HepG2 (cell line): ENCODE data around the gene KANK4. TPM values are rescaled to one million over a fixed set of nuclear protein-coding genes. Genes with fewer than 3 reads are reported as not detected.

Source experiments
- ARNTL ChIP-seq: sonication (generic); formaldehyde crosslinking; IDR thresholded peaks from 2 replicates; pipeline ENCODE4 v1.4.0; 2020; ENCODE audit warnings: mild to moderate bottlenecking, missing genetic modification reagents
- ASH2L ChIP-seq: fragments of 300-600, 200-600 bp; sonication (generic); IDR thresholded peaks from 2 replicates; pipeline ENCODE4 v1.7.0; 2017; ENCODE audit warnings: low read depth, mild to moderate bottlenecking, moderate library complexity, mixed read lengths, low read length; ENCODE audit not compliant: insufficient read length
- CREM ChIP-seq, 2 experiments: sonication (generic) in 1 of 2; formaldehyde crosslinking in 1 of 2; IDR thresholded peaks; 2 replicates each; pipeline versions ENCODE4 v1.4.0 to v1.6.1; 2016 to 2020; ENCODE audit warnings: antibody characterized with exemption in 1 of 2, mild to moderate bottlenecking in 1 of 2, missing genetic modification reagents in 1 of 2
- E2F5 ChIP-seq: sonication (generic); formaldehyde crosslinking; conservative IDR thresholded peaks from 2 replicates; pipeline ENCODE4 v1.4.0; 2020; ENCODE audit warnings: missing genetic modification reagents
- EP300 ChIP-seq, 3 experiments: sonication (generic) in 1 of 3; formaldehyde crosslinking in 1 of 3; IDR thresholded peaks; 2 replicates each; pipeline versions ENCODE4 v1.5.1 to v1.6.1; 2011 to 2020; ENCODE audit warnings: low read depth in 2 of 3, low read length in 2 of 3, borderline replicate concordance in 1 of 3, improper control_type of control experiment in 1 of 3, mild to moderate bottlenecking in 1 of 3, missing genetic modification reagents in 1 of 3, moderate library complexity in 1 of 3
- FOSL2 ChIP-seq: sonication (generic); formaldehyde crosslinking; IDR thresholded peaks from 2 replicates; pipeline ENCODE4 v1.4.0; 2020; ENCODE audit warnings: missing genetic modification reagents
- HHEX ChIP-seq: IDR thresholded peaks from 2 replicates; pipeline ENCODE4 v1.6.1; 2016; ENCODE audit warnings: control low read depth
- KMT2B ChIP-seq: IDR thresholded peaks from 2 replicates; pipeline ENCODE4 v1.6.1; 2016; ENCODE audit warnings: missing genetic modification reagents, missing compliant biosample characterization
- NCOA2 ChIP-seq: sonication (generic); formaldehyde crosslinking; IDR thresholded peaks from 2 replicates; pipeline ENCODE4 v1.8.0; 2022; ENCODE audit warnings: inconsistent platforms
- PRDM15 ChIP-seq: sonication (generic); formaldehyde crosslinking; IDR thresholded peaks from 2 replicates; pipeline ENCODE4 v1.4.0; 2020; ENCODE audit warnings: missing genetic modification reagents
- RBM39 ChIP-seq: fragments of 200-400 bp; formaldehyde crosslinking; IDR thresholded peaks from one replicate; pipeline ENCODE4 v1.6.1; 2018; ENCODE audit warnings: antibody characterized with exemption, mild to moderate bottlenecking, low read depth, low read length; ENCODE audit not compliant: poor library complexity, severe bottlenecking
- TSC22D2 ChIP-seq: sonication (generic); formaldehyde crosslinking; IDR thresholded peaks from 2 replicates; pipeline ENCODE4 v1.5.1; 2020; ENCODE audit warnings: missing genetic modification reagents, mild to moderate bottlenecking, borderline replicate concordance
- ZMYM3 ChIP-seq: sonication (generic); formaldehyde crosslinking; IDR thresholded peaks from 2 replicates; pipeline ENCODE4 v1.5.1; 2020; ENCODE audit warnings: mild to moderate bottlenecking, missing genetic modification reagents
- ZNF30 ChIP-seq: sonication (generic); formaldehyde crosslinking; IDR thresholded peaks from 2 replicates; pipeline ENCODE4 v1.5.0; 2020; ENCODE audit warnings: mild to moderate bottlenecking, missing genetic modification reagents
- ZNF558 ChIP-seq: sonication (generic); formaldehyde crosslinking; IDR thresholded peaks from 2 replicates; pipeline ENCODE4 v1.9.0; 2022; ENCODE audit warnings: mild to moderate bottlenecking, missing genetic modification reagents, borderline replicate concordance
- ZNF605 ChIP-seq: sonication (generic); formaldehyde crosslinking; IDR thresholded peaks from 2 replicates; pipeline ENCODE4 v1.8.0; 2022; ENCODE audit warnings: mild to moderate bottlenecking, missing genetic modification reagents
- polyA plus RNA-seq, 8 experiments: library from polyadenylated mRNA; depleted of rRNA in 3 of 8; stranded (reverse) in 7 of 8; unstranded in 1 of 8; fragments of >200 nt; fragmentation: Illumina TruSeq in 4 of 8; extraction: Trizol in 4 of 8; gene quantifications; 2 replicates each; pipeline versions ENCODE4 v1.2.1 to v1.2.3, GENCODE V29; 2011 to 2016; ENCODE audit warnings: low read depth in 4 of 8, missing spikeins in 1 of 8, mixed read lengths in 1 of 8; ENCODE audit not compliant: insufficient read depth in 1 of 8
- total RNA-seq, 5 experiments: library from RNA; depleted of rRNA; stranded (reverse); fragments of >200 nt; fragmentation: Illumina TruSeq; extraction: Trizol; gene quantifications; 2 replicates each; pipeline ENCODE4 v1.2.3, GENCODE V29; 2016; ENCODE audit warnings: low read depth in 1 of 5
- TF ChIP-seq, protein P1 (sequence below): sonication (generic); formaldehyde crosslinking; IDR thresholded peaks from 2 replicates; pipeline ENCODE4 v1.4.0; 2020; ENCODE audit warnings: missing genetic modification reagents, borderline replicate concordance

Gene KANK4
- total and polyA plus RNA-seq, 2 of the 13 experiments (the other 11 are each of a cell fraction or from before 2014, with no cell fraction given) = 16.1 to 25.7 TPM

DNA sequence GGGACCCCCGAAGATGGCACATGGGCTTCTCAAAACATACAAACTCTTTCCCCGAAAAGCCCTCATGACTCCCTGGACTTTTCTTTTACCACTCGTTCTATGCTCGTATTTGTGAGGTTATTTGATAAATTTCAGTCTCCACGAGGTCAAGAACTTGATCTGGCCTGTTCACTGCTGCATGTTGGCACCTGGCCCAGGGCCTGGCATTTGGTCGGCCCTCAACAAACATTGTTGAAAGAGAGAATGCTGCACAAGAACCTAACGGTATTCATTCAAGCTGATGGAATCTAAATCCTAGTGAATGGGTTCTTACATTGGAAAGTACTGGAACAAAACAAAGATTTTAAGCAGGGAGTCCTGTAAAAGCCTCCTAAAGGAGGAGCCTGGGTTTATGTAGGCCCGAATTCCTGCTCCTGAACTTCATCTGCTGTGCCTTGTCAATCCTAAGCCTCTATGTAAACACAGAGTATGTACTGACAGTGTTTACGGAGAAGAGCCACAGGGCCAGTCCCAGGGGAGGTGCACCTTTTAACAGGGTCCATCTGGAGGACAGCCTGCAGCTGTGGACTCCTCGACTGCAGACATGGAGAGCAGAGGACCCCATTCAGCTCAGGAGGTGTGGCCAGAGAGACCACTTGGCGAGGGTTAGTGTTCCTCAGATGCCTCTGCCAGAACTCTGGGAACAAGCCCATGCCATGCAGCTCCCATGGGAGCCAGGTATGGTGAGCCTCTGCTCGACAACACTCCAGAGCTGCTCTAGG is 77.7 kb downstream of the KANK4 start (continued):
- no peak for TF ChIP-seq PRDM15 (CRISPR knock-in tag)
- 0 out of 2 replicates have a peak, but pooled peaks have one; percentile 31 for TF ChIP-seq FOSL2 (CRISPR knock-in tag)
- TF ChIP-seq ZNF605 (CRISPR knock-in tag) = peak; percentile 70; the same call in 1 of the 2 replicates
- TF ChIP-seq ZNF30 (CRISPR knock-in tag) = no peak
- TF ChIP-seq ASH2L = peak; percentile 73
- no peak for TF ChIP-seq KMT2B (CRISPR knock-in tag)
- TF ChIP-seq RBM39 = no peak
- TF ChIP-seq CREM (IDR thresholded peaks at IDR 0.05) = peak; percentile 61; the same call in 1 of the 2 replicates
- no peak for TF ChIP-seq CREM (CRISPR knock-in tag; IDR thresholded peaks at IDR 0.05)
- TF ChIP-seq NCOA2 = peak; percentile 82
- no peak for TF ChIP-seq TSC22D2 (CRISPR knock-in tag)
- TF ChIP-seq EP300 (IDR thresholded peaks at IDR 0.05; ENCODE audit: low read depth in 2 of 2, low read length in 2 of 2) = peak in 1 of 2 experiments; percentile 71; a peak in 2 of 4 replicates
- no peak; the same call in 1 of the 2 replicates for TF ChIP-seq EP300 (CRISPR knock-in tag; IDR thresholded peaks at IDR 0.05; ENCODE audit: borderline replicate concordance)
- TF ChIP-seq, protein P1, sequence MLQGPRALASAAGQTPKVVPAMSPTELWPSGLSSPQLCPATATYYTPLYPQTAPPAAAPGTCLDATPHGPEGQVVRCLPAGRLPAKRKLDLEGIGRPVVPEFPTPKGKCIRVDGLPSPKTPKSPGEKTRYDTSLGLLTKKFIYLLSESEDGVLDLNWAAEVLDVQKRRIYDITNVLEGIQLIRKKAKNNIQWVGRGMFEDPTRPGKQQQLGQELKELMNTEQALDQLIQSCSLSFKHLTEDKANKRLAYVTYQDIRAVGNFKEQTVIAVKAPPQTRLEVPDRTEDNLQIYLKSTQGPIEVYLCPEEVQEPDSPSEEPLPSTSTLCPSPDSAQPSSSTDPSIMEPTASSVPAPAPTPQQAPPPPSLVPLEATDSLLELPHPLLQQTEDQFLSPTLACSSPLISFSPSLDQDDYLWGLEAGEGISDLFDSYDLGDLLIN (CRISPR knock-in tag) = no peak
- TF ChIP-seq ZMYM3 (CRISPR knock-in tag) = peak; percentile 83
- TF ChIP-seq E2F5 (CRISPR knock-in tag) = no peak
- no peak for TF ChIP-seq ZNF558
- 0 out of 2 replicates have a peak, but pooled peaks have one; percentile 47 for TF ChIP-seq HHEX (CRISPR knock-in tag)
- 0 out of 2 replicates have a peak, but pooled peaks have one; percentile 28 for TF ChIP-seq ARNTL (CRISPR knock-in tag)
